IPS-18c (cell line): ENCODE data around the gene ABHD15.

ENCODE experiments used
- H3K4me3 ChIP-seq: 2 replicates; pipeline ENCODE4 v1.7.0; 2013; ENCODE audit warnings: low read depth, mild to moderate bottlenecking, low read length, moderate library complexity; ENCODE audit not compliant: insufficient read depth
- H3K9me3 ChIP-seq: one replicate; pipeline ENCODE4 v1.6.1; 2013; ENCODE audit warnings: mild to moderate bottlenecking, low read length, moderate library complexity; ENCODE audit not compliant: control insufficient read depth, insufficient read depth

ABHD15 gene

DNA sequence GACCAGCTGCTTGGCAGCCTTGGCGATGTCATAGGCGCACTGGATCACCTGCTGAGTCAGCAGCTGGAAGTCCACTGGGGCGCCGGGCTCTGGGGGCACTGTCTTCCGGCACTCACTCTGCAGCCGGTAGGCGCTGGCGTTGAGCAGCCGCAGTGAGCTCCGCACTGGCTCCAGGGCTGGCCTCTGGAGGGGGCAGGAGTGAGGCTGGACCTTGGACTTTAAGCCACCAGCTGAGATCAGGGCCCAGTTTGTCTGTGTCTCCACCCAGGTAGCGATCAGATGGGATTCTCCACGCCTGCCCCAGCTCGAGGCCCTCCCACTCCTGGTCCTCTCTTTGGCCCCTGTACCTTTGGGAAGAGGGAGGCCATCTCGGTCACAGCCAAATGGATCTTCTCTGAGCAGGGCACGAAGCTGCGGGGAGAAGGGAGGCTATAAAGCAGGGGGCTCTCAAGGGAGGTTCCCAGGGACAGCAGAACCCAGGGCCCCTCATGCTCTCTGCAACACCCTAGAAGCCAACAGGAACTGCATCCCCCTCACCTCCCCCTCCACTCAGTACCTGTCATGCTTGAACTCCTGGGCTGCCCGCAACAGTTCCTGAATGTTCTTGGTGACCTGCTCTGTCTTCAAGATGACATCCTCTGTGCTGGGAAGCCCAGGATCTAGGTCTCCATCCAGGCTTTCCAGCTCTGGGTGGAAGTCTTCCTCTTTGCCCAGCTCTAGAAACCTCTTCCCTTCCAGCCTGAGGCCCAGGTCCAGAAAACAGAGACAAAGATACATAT lies 8.1 kb upstream of the ABHD15 start:
- Histone ChIP-seq H3K9me3 (peaks cover 4% of the 10 kb centered on the region), H3K4me3 (no peak overlapping the region)

DNA sequence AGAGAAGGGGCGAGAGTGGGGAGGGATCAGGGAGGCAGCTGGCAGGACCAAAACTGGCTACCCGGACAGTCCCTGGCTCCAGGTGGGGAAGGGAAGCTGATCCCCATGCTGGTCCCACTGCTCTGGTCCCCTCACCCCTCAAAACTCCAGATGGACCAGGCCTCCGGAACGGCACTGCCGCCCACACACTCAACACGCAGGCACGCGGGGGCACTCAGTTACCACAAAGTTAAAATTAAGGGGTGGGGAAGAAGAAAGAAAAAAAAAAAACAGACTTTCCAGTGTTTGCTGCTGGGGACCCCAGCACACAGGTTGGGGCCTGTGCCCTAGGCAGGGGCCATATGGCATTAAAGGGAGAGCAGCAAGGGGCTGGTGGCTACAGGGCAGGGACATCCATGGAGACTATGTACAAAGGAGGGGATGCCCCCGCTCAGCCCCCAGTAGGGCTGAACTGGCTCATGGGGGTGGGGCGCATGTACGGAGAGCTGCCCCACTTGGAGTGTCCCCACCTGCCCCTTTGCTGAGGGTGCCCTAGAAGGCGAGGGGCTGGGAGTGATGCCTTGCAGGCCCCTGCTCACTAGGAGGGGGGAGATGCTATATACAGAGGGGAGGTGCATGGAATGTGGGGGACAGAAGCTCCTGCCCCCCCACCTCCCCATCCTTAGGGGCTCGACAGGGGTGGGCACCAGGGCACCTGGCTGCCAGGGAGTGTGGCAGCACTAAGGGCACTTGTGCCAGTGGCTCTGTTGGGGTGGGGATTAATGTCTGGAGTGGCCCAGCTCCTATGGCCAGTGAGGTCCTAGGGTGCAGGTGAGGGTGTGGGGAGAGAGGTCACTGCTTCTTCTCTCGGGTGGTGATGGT lies 7.3 kb upstream of the ABHD15 start:
- Histone ChIP-seq H3K4me3 (no peak overlapping the region), H3K9me3 (peaks cover 4% of the 10 kb centered on the region)

DNA sequence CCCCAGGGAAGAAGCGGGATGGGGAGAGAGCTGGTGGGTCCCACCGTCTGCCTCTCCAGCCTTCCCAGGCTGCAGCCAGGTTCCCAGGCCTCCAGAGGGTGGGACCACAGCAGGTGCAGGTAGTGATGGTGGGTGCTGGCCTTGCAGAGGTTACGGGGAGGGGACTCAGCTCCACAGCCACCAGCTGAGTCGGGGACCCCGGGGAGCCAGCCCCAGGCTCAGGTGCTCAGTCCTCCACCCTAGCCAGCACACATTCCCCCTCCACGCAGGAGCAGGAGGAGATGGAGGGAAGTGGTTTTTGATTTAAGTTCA lies 6.7 kb upstream of the ABHD15 start:
- no peak overlapping the region for H3K4me3 ChIP-seq

DNA sequence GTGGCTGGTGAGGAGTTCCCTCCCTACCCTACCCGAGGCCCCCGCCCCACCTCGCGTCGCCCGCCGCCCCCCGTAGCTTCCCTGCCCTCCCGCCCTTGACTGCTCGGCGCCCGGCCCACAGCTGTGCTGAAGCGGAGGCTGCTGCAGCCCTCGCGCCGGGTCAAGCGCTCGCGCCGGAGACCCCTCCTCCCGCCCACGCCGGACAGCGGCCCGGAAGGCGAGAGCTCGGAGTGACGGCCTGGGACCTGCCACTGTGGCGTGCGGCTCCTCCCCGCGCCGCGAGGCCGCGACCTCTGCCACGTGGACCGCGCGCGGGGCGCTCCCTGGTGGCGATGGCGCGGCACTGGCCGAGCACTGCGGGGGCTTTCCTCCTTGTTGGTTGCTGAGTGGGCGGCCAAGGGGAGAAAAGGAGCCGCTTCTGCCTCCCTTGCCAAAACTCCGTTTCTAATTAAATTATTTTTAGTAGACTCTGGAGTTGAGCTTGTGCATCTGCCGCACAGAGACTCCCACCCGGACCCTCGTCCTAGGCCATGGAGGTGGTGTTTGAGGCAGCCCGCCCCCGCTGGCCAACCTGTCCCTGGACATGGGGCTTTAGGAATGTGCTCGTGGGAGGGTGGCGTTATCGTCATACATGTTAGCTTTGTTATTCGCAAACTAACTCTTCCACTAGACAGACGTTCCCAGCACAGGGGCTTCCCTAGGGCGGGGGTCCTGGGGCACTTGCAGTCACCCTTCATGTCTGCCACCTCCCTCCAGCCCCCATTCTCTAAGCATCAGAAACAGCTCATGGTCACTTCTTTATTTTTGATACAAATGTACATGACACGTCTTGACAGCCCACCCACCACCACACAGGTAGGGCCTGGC lies 6.1 kb upstream of the ABHD15 start:
- no peak overlapping the region; the same call in 1 of the 2 replicates for H3K4me3 ChIP-seq
- H3K9me3 ChIP-seq: peaks cover 6% of the 10 kb centered on the region

More for the DNA sequence above, 6.7 kb upstream of the ABHD15 start:
- H3K9me3 ChIP-seq: peaks cover 6% of the 10 kb centered on the region

DNA sequence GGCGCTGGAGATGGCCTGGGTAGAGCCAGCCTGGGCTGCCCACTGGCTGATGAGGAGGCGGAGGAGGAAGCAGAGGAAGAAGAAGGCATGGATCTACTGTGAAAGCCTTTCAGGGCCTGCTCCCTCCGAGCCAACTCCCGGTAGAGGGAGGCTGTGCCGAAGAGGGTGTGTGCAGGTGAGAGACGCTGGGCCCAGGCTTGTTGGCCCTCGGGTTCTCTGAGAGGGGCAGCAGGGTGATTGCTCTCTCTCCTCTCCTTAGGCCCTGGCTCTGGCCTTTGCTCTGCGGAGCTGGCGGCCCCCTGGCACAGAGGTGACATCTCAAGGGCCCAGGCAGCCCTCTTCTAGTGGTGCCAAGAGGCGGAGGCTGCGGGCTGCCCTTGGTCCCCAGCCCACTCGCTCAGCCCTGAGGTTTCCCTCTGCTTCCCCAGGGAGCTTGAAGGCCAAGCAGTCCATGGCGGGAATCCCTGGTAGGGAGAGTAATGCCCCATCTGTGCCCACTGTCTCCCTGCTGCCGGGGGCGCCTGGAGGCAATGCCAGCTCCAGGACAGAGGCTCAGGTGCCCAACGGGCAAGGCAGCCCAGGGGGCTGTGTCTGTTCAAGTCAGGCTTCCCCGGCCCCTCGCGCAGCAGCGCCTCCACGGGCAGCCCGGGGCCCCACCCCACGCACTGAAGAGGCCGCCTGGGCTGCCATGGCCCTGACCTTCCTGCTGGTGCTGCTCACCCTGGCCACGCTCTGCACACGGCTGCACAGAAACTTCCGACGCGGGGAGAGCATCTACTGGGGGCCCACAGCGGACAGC lies 5.2 kb upstream of the ABHD15 start:
- Histone ChIP-seq H3K4me3 (no peak overlapping the region; the same call in 1 of the 2 replicates), H3K9me3 (peaks cover 6% of the 10 kb centered on the region)

DNA sequence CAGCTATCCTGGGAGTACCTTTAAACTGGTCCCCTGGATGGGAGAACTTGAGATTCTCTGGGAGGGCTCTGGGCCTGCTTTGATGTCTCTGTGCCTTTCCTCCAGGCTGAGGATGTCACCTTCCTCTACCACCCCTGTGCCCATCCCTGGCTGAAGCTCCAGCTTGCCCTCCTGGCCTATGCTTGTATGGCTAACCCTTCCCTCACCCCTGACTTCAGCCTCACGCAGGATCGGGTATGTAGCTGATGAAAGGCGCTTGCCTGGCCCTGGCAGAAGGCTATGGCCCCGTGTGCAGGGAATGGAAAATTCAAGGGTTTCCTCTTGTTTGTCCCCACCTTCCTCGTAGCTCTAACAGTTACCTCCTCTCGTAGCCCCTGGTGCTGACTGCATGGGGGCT lies 4.6 kb upstream of the ABHD15 start:
- no peak overlapping the region for H3K4me3 ChIP-seq
- peaks cover 6% of the 10 kb centered on the region for H3K9me3 ChIP-seq

DNA sequence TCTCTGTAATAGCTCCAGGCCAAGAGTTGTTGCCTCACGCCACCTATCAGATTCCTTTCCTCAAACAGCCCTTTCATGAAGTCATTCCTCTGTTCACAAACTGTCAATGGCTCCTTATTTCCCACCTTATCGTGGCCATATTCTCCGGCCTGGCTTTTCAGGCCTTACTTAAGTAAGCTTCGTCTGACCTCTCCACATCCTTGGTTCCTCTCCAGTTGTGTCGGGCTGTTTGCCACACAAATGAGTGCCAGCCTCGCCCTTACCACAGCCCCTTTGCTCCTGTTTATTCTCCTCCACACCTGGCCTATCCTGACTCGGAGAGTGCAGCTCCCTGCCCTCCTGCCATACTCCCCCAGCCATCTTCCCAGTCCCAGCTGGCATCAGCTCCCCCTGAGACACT lies 3.7 kb upstream of the ABHD15 start:
- peaks cover 4% of the 10 kb centered on the region for H3K9me3 ChIP-seq
- no peak overlapping the region for H3K4me3 ChIP-seq

DNA sequence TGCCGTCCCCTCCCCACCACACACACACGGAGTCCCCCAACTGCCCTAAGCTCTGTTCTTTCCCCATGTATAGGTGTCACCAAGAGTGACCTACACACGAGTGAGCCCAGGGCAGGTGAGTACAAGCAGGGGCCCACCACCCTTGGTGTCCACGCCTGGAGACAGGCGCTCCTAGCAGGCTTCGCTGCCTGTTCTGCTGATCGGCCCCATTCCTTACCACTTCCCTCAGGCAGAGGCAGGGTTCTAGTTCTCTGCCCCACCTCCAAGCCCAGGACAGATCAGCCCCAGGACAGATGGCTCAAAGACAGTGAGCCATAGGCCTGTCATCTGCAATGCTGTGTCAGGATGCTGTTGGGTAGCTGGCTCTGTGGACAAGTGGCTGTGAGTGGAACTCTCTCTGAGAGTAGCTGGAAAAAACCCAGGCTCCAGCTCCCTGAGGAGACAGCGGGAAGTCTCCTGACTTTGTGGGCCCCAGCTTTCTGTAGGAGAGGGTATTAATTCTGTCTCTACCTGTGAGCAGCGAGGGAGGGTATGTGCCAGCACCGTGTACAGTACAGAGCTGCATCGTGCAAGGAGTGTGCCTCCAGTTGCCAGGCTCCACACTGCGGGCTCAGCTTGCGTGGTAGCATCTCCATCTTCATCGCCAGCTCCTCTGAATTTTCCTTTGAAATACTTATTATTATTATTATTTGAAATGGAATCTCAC lies 2.6 kb upstream of the ABHD15 start:
- Histone ChIP-seq H3K4me3 (peak overlapping the region; percentile 84), H3K9me3 (peaks cover 4% of the 10 kb centered on the region)

DNA sequence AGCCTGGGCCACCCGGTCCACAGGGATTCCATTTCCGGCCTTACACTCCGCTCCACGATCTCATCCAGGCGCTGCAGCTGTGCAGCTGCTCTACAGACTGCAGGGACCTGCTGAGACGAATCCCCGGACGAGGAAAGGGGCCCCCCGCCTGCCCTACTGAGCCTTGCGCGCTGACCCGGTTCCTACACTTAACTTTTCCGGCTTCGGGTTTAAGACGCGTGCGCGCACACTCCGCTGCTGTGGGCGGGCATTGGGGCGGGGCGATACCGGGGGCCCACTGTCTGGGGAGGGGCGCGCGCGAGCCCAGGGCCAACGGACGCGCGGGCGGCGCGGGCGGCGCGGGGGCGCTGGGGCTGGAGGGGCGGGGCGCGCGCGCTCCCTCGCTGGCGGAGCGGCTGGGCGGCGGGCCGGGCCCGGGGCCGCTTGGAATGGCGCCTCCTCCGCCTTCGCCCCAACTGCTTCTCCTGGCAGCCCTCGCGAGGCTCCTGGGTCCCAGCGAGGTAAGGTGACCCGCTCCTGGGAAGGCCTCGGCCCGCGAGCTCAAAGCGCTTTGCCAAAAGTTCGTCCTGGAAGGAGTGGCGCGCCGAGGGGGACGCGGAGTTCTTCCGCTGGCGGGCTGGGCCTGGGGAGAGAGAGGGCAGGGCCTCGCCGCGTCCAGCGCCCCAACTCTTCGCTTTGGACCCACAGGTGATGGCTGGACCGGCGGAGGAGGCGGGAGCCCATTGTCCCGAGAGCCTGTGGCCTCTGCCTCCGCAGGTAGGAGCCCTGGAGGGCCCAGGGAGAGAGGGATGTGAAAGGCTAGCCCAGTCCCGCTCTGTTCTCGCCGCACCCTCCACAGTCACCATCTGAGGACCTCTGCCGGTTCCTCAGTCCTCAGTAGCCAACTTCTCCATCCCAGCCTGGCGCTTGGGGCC lies 1.8 kb upstream of the ABHD15 start, which contains the start of gene TP53I13:
TP53I13 (plus strand) TSS at position 371 of the 914 bp plus-strand sequence; CDS start at position 429, 58 bp downstream.
- peak within 1 kb of the TSS; percentile 84 for H3K4me3 ChIP-seq
- peaks cover 4% of the 10 kb centered on the region for H3K9me3 ChIP-seq

DNA sequence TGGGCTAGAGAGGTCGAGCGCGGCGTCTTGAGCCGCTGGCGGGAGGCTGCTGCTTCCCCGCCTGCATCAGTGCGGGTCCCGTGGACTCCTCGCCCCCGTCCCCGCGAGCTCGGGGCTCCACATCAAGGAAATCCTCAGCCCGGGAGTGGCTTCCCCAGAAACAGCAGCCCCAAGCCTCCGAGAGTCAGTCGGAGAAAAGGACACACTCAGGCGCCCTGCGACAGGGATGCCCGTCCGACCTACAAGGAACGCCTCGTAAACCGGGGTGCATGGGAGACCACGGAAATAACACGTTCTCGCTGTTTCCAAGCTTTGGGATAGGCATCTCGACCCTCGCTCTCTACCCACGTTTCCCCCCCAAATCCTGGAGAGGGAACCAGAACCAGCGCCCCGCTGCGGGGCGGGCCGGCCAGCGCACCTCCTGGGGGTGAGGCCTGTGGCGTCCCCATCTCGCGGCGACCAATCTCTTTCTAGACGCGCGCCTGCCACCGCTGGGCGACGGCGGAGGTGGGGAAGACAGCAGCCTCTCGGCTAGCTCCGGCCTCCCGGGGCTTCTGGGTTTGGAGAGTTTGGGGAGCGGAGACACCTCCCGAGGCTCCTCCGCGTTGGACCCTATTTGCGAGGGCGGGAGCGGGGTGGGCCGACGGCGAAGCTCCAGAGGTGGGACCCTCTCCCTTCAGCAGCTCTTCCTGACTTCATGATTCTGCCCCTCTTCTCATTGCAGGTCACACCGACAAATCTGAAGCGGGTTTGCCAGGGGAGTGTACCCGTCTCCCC lies 905 bp upstream of the ABHD15 start:
- Histone ChIP-seq H3K4me3 (peak overlapping the region; percentile 80), H3K9me3 (peaks cover 4% of the 10 kb centered on the region)

DNA sequence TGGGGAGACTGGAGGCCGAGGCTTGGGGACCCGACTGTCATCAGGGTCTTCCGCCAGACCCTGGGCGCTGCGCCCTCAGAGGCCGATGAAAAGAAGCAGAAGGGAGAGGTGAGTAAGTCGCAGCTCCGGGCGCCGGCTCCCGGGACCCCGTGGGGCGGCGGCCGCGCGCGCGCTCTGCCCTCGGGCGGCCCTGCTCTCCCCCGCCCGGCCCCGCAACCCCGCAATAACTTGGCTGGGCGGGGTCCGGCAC lies 392 bp upstream of the ABHD15 start:
- Histone ChIP-seq H3K9me3 (peaks cover 4% of the 10 kb centered on the region), H3K4me3 (peak overlapping the region; percentile 80)

DNA sequence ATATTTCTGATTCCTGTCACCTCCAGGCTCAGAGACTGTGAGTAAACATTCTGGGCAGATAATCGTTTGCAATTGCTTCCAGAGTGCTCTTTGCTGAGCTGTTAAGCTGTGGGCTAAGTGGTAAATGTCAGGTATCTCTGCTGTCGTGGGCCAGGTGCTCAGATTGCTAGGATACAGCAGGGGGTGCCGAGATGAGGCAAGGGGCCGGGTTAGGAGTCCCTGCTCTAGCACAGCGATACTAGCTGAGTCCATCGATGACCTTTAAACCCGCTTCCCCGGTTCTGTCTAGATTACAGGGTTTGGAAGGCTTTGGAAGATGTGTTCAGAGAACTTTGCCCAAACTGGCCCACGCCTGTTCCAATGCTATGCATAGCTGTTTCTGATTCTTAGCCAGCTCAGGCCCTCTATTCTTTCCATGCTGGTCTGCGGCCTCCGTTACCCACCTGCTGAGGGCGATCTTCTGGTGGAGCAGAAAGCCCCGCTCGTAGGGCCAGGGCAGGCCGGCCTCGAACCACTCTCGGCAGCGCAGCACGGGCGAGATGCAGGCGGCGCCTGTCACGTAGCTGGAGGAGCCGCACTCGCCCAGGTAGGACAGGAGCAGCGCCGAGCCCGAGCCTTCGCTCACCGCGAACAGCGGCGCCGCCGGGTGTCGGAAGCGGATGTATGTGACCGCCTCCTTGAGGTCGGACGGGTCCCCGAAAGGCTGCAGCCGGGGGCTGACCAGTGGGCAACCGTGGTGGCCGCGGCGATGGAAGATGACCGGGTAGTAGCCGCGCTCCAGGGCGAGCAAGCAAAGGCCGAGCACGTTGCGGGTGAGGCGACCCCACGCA lies 979 bp downstream of the ABHD15 start:
- Histone ChIP-seq H3K4me3 (peak overlapping the region; percentile 60), H3K9me3 (peaks cover 2% of the 10 kb centered on the region)

DNA sequence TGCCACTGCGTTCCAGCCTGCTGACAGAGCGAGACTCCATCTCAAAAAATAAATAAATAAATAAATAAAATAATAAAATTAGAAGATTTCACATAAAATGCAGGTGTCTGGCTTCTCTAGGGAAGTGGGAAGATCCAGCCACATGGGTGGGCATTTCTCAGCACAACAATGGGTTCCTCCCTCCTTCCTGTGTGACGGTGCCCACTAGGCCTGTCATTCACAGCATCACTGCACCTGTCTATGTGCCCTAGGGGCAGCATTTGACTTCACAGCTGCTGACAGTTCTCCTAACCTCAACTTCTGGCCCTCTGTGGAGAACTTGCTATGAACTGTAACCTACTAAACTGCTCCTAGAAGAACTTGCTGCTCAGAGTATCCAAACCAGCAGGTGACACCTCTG lies 3.0 kb downstream of the ABHD15 start:
- peaks cover 2% of the 10 kb centered on the region for H3K9me3 ChIP-seq
- no peak overlapping the region for H3K4me3 ChIP-seq

DNA sequence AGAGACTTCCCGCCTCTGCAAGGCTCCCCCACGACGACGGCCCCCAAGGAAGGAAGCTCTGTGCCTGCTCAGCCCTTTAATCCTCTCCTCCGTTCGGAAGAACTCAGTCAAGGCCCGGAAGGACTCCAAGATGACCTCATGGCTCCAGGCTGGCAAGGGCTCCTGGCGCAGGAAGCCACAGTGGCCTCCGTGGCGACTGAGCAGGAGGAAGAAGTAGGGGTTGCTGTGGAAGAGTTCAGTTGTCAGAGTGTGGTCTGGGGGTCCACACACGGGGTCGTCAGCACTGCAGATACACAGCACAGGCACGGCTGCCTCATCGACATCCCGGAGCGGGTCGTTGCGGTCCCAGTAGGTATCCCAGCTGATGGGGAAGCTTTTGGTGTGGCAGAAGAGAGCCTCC lies 4.2 kb downstream of the ABHD15 start:
- no peak overlapping the region for H3K4me3 ChIP-seq
- no peaks in the 10 kb centered on the region for H3K9me3 ChIP-seq
